ENCODE measurements around the gene CFB. TPM values are rescaled to one million over a fixed set of nuclear protein-coding genes. Genes with fewer than 3 reads are reported as not detected.
"Not testable (repeated sequence)": the region's sequence is repeated elsewhere in the genome, so short reads cannot be mapped to it uniquely, and the experiment has no call there.

CFB gene
- polyA plus RNA-seq, 1 experiment, result 6.7 TPM

DNA sequence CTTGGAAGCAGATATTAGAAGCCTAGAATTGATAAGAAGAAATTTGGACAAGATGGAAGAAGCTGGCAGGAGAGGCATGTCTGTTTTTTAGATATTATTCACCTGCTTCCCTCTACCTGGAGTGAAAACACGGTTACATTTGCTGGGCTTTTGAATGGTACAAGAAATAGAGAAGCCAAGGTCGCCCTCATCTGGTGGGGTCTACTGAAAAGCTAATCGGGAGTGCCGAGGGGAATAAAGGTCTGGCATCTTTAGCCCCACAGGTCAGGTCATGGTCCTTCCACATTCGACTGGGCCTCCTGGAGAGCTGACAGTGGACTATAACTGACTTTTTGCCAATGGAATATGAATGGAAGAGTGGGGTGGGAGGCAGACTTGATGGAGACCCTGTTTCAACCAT lies 23.0 kb upstream of the CFB start:
- Histone ChIP-seq H3K27me3 (ENCODE audit: control insufficient read depth, insufficient read depth, low read length) (no peaks in the 10 kb centered on the region; the same call in 1 of the 2 replicates), H3K36me3 (ENCODE audit: control insufficient read depth, insufficient read depth, low read length) (no peaks in the 10 kb centered on the region), H3K4me3 (ENCODE audit: low read depth, low read length) (no peak overlapping the region)
- no peak for DNase-seq (ENCODE audit: low read depth)
- POLR2A ChIA-PET, result no interaction called here
- TF ChIP-seq, protein P1, sequence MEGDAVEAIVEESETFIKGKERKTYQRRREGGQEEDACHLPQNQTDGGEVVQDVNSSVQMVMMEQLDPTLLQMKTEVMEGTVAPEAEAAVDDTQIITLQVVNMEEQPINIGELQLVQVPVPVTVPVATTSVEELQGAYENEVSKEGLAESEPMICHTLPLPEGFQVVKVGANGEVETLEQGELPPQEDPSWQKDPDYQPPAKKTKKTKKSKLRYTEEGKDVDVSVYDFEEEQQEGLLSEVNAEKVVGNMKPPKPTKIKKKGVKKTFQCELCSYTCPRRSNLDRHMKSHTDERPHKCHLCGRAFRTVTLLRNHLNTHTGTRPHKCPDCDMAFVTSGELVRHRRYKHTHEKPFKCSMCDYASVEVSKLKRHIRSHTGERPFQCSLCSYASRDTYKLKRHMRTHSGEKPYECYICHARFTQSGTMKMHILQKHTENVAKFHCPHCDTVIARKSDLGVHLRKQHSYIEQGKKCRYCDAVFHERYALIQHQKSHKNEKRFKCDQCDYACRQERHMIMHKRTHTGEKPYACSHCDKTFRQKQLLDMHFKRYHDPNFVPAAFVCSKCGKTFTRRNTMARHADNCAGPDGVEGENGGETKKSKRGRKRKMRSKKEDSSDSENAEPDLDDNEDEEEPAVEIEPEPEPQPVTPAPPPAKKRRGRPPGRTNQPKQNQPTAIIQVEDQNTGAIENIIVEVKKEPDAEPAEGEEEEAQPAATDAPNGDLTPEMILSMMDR (IDR thresholded peaks at IDR 0.05; ENCODE audit: insufficient read depth, low read depth, low read length), result no peak
- CTCF ChIA-PET, result interaction anchor here (0.5 to 5.1 kb wide), 4 partner anchors 17 to 275 kb away, joined by 3 to 20 read pairs (median 4); no protein-coding TSS in a partner anchor

DNA sequence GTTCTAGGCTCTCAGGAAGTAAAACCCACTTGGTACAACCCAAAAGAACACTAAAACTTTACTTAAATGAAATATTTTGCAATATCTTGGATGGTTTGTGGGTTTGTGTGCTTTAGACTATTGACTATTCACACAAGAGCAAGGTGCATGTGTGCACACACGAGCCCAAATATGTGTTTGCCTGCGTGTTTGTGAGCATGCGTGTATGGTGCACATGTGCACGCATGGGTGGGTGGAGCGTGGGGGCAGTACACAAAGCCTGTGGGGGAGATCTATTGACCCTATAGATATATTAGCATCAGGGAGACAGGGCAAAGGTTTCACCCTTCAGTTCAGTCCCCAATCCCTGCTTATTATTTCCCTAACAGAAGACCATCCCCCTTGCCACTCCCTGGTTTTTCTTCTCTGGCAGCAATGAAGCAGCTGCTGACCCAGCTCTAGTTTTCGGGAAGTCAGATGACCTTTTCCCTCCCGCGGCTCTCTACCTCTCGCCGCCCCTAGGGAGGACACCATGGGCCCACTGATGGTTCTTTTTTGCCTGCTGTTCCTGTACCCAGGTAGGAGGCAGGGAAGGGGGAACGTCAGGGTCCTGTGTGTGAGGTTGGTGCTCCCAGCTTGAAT lies 18.5 kb upstream of the CFB start, which contains the start of gene C2:
C2 (plus strand) TSS at position 476 of the 621 bp plus-strand sequence; CDS start at position 512, 36 bp downstream.
- Histone ChIP-seq H3K4me3 (ENCODE audit: low read depth, low read length) (no peak within 1 kb of the TSS), H3K36me3 (ENCODE audit: control insufficient read depth, insufficient read depth, low read length) (no peaks in the 10 kb centered on the region), H3K27me3 (ENCODE audit: control insufficient read depth, insufficient read depth, low read length) (no peaks in the 10 kb centered on the region; the same call in 1 of the 2 replicates)
- CTCF ChIA-PET, result no interaction called here
- POLR2A ChIA-PET, result interaction anchor here (0.6 kb wide), 1 partner anchor 263 kb away, joined by 3 read pairs; no protein-coding TSS in a partner anchor
- no peak for DNase-seq (ENCODE audit: low read depth)
- TF ChIP-seq, protein P1 (IDR thresholded peaks at IDR 0.05; ENCODE audit: insufficient read depth, low read depth, low read length), result no peak

DNA sequence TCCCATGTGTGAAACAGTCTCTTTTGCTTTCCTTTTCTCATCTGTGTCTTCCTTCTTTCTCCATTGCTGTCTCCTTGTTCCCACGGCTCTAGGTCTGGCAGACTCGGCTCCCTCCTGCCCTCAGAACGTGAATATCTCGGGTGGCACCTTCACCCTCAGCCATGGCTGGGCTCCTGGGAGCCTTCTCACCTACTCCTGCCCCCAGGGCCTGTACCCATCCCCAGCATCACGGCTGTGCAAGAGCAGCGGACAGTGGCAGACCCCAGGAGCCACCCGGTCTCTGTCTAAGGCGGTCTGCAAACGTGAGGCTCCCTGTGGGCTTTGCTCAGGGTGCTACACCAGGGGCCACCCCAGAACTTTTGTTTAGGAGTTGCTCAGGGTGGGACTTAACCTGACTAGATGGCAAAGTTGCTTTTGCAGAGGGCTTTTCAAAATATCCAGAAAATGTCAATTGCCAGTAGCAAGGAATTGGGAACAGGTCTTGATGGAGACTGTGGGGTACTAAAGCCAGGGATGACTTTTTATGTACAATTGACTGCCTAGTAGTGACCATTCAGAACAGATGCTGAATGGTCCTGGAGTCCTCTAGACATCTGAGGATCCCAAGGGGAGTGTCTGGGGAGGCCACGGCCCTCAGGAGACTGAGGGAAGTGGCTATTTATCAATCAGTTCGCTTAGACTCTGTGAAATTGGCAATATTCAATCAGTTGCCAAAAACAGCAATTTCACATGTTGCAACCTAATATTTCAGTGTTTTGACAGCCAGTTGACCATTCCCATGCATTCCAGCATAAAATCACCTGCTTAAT lies 17.8 kb upstream of the CFB start:
- POLR2A ChIA-PET, result interaction anchor here (0.6 kb wide), 1 partner anchor 264 kb away, joined by 3 read pairs; no protein-coding TSS in a partner anchor
- DNase-seq (ENCODE audit: low read depth), result no peak
- Histone ChIP-seq H3K27me3 (ENCODE audit: control insufficient read depth, insufficient read depth, low read length) (no peaks in the 10 kb centered on the region; the same call in 1 of the 2 replicates), H3K4me3 (ENCODE audit: low read depth, low read length) (no peak overlapping the region), H3K36me3 (ENCODE audit: control insufficient read depth, insufficient read depth, low read length) (no peaks in the 10 kb centered on the region)
- CTCF ChIA-PET, result no interaction called here
- TF ChIP-seq, protein P1 (IDR thresholded peaks at IDR 0.05; ENCODE audit: insufficient read depth, low read depth, low read length), result no peak

DNA sequence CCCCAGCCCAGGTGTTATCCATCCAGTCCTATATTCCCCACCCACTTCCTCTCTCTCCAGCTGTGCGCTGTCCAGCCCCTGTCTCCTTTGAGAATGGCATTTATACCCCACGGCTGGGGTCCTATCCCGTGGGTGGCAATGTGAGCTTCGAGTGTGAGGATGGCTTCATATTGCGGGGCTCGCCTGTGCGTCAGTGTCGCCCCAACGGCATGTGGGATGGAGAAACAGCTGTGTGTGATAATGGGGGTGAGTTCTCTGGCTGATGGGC lies 17.3 kb upstream of the CFB start:
- POLR2A ChIA-PET, result no interaction called here

GRCh38 chr6:31930962-31931361 lies 14.9 kb upstream of the CFB start:
- TF ChIP-seq, protein P1 (IDR thresholded peaks at IDR 0.05; ENCODE audit: insufficient read depth, low read depth, low read length), result no peak
- ChIA-PET CTCF (interaction anchor here (2.0 kb wide), 2 partner anchors 9 to 21 kb away, joined by 5 to 7 read pairs; no protein-coding TSS in a partner anchor), POLR2A (no interaction called here)
- H3K4me3 ChIP-seq (ENCODE audit: low read depth, low read length), result no peak overlapping the region
- no peak for DNase-seq (ENCODE audit: low read depth)
- no peaks in the 10 kb centered on the region; the same call in 1 of the 2 replicates for H3K27me3 ChIP-seq (ENCODE audit: control insufficient read depth, insufficient read depth, low read length)
- no peaks in the 10 kb centered on the region for H3K36me3 ChIP-seq (ENCODE audit: control insufficient read depth, insufficient read depth, low read length)

More for the DNA sequence above, 17.3 kb upstream of the CFB start:
- CTCF ChIA-PET, result no interaction called here
- Histone ChIP-seq H3K4me3 (ENCODE audit: low read depth, low read length) (no peak overlapping the region), H3K27me3 (ENCODE audit: control insufficient read depth, insufficient read depth, low read length) (no peaks in the 10 kb centered on the region; the same call in 1 of the 2 replicates), H3K36me3 (ENCODE audit: control insufficient read depth, insufficient read depth, low read length) (no peaks in the 10 kb centered on the region)
- TF ChIP-seq, protein P1 (IDR thresholded peaks at IDR 0.05; ENCODE audit: insufficient read depth, low read depth, low read length), result no peak
- no peak for DNase-seq (ENCODE audit: low read depth)

- CTCF ChIA-PET; DNase-seq (ENCODE audit: low read depth); POLR2A ChIA-PET; H3K27me3 ChIP-seq (ENCODE audit: control insufficient read depth, insufficient read depth, low read length); H3K36me3 ChIP-seq (ENCODE audit: control insufficient read depth, insufficient read depth, low read length); H3K4me3 ChIP-seq (ENCODE audit: low read depth, low read length): not testable (repeated sequence)
Measured at GRCh38 chr6:31932137-31932536, 13.8 kb upstream of the CFB start.

All from BJ (cell line).